AG04449 (cell line): ENCODE results near the gene RGS11.

Experiments
- CTCF ChIA-PET: fragments of 350-600 bp; formaldehyde crosslinking; extraction: SDS; loops from one replicate; lab custom pipeline; 2021; ENCODE audit warnings: antibody characterized with exemption; lab: Yijun Ruan, JAX
- POLR2A ChIA-PET: fragments of 400-600, 350-600 bp; formaldehyde crosslinking; extraction: SDS; loops from one replicate; lab custom pipeline; 2020; ENCODE audit warnings: antibody characterized with exemption, inconsistent platforms; lab: Yijun Ruan, JAX
- DNase-seq: peaks from one replicate; pipeline ENCODE4 v3.0.0-alpha.2; 2010; ENCODE audit warnings: low read depth, low spot score
- H3K4me3 ChIP-seq: 2 replicates; pipeline ENCODE4 v1.5.1; 2011; ENCODE audit warnings: low read depth, mild to moderate bottlenecking, control low read depth, low read length
- CTCF ChIP-seq: IDR thresholded peaks from one replicate; pipeline ENCODE4 v1.5.1; 2011; ENCODE audit warnings: mild to moderate bottlenecking, moderate library complexity, low read length, control low read depth, inconsistent platforms; ENCODE audit not compliant: insufficient read depth; ENCODE audit errors: missing control alignments

The RGS11 gene

GRCh38 chr16:286491-287297 is 10.9 kb upstream of the RGS11 start:
- no peak overlapping the region for H3K4me3 ChIP-seq
- CTCF ChIA-PET = no interaction called here
- POLR2A ChIA-PET = no interaction called here
- no peak for TF ChIP-seq CTCF
- DNase-seq = no peak

- POLR2A ChIA-PET = no interaction called here
- no peak for DNase-seq
- TF ChIP-seq CTCF = no peak
- CTCF ChIA-PET = no interaction called here
- H3K4me3 ChIP-seq = no peak overlapping the region
Observed at GRCh38 chr16:285146-286055, 9.7 kb upstream of the RGS11 start.

GRCh38 chr16:284204-285120 is 8.7 kb upstream of the RGS11 start:
- DNase-seq = no peak
- CTCF ChIA-PET = no interaction called here
- no peak overlapping the region for H3K4me3 ChIP-seq
- POLR2A ChIA-PET = no interaction called here
- no peak for TF ChIP-seq CTCF

- no peak for DNase-seq
- POLR2A ChIA-PET = no interaction called here
- no peak for TF ChIP-seq CTCF
- H3K4me3 ChIP-seq = no peak within 1 kb of the TSS
- CTCF ChIA-PET = no interaction called here
Observed at GRCh38 chr16:283033-283805, 7.5 kb upstream of the RGS11 start, which contains the start of gene PDIA2. PDIA2 (plus strand) TSS chr16:283164; CDS start chr16:283170, 6 bp downstream.

GRCh38 chr16:282491-282890 is 6.7 kb upstream of the RGS11 start:
- POLR2A ChIA-PET = no interaction called here
- DNase-seq = no peak
- no peak overlapping the region for H3K4me3 ChIP-seq
- CTCF ChIA-PET = no interaction called here
- no peak for TF ChIP-seq CTCF
